NCI-H187 treated with DMSO at 0.1 percent for 48 hours (cell line): ENCODE data around the gene RET.

Experiments used
- DNase-seq: peaks from one replicate; lab custom pipeline; 2025; lab: John Stamatoyannopoulos, UW

RET gene

DNA sequence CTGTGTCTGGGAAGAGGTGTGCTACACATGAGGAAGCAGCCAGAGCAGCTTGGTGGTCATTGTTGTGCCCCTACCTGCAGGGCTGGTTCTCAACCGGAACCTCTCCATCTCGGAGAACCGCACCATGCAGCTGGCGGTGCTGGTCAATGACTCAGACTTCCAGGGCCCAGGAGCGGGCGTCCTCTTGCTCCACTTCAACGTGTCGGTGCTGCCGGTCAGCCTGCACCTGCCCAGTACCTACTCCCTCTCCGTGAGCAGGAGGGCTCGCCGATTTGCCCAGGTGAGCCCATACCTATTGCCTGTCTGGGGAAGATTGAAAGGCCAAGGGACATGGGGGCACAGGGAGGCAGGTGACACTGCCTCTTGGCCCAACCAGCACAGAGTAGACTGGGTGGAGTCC is 32.1 kb downstream of the RET start:
- DNase-seq = no peak

DNA sequence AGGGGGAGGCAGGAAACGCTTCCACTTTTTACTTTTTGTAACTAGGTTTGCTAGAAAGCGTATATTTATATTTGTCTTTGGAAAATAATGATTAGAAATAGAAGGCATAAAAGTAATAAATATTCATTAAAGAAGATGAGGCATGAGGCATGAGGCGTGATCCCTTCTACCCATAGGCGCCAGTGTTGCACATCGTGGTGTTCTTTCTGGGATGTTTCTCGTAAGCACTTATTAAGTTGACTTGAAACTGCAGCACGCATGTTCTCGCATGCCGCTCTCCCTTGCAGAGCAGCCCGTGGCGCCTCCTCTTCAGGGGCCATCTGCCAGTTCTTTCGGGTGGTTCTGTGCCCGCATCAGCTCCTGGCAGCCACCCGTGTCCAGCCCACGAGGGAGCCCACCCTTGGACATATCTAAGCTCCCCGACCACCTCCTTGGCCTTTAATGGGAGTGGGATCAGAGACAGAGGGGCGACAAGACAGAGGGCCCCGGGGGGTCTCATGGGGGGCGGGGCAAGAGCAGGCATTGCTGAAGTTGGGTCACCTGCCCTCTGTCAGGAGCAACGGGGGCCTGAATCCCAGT is 32.9 kb downstream of the RET start:
- DNase-seq = no peak

DNA sequence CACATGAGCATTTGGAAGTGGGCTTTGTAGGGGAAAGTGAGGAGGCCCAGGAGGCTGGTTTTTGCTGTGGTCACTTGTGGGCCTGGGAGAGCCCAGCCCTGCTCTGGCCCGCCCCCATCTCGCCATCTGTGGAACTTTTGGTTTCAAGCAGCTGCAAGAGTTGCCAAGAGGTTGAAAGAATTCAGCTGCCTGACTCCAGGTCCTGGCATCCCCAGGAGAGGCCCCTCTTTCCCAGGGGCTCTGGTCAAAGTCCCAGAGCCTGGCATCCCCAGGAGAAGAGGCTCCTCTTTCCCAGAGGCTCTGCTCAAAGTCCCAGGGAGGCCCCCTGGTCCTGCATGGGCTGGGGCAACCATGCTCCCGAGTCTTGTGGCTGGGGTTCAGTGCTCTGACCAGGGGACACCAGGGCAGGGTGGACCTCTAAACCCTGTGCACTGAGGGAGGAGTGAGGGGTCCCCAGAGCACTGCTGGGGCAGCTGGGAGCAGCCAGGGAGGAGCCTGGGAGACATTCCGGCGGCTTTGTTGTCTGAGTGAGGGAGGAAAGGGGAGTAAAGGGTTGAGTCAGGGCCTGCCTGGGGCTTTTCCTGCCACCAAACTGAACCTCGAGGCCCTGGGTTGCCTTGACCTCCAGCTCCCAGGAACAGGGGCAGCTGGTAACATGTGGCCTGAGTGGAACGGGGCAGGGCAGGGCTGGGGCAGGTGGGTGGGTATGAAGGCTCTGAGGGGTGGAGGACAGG is 33.6 kb downstream of the RET start:
- no peak for DNase-seq

DNA sequence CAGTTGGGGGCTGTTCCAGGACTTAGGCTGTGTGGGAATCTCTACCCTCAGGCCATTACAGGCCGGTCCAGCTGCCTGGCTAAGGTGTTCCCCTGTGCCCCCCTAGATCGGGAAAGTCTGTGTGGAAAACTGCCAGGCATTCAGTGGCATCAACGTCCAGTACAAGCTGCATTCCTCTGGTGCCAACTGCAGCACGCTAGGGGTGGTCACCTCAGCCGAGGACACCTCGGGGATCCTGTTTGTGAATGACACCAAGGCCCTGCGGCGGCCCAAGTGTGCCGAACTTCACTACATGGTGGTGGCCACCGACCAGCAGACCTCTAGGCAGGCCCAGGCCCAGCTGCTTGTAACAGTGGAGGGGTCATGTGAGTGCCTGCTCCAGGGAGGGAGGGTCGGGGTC is 34.2 kb downstream of the RET start:
- no peak for DNase-seq

DNA sequence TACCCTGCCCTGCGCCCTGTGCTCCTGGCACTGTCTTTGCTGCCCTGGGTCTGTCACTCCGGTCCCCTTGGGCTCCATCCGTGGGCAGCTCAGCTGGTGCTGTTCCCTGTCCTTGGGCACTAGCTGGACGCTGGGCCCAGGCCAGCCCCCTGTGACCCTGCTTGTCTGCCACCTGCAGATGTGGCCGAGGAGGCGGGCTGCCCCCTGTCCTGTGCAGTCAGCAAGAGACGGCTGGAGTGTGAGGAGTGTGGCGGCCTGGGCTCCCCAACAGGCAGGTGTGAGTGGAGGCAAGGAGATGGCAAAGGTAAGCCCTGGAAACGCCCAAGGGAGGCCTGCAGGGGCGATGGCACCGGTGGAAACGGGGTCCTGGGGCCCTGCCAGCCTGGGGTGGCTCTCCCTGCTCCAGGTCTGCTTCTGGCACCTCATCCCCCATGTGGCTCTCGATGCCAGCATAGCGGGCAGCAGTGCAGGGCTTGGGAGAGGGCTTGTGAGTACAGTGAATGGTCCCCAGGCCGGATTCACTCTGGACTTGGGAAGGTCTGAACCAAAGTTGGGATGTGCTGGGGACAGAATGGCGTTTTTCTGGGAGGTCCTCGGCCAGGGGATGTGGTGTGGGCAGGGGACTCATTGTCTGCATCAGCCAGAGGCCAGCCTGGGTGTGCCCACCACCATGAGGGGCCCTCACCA is 35.2 kb downstream of the RET start:
- no peak for DNase-seq

DNA sequence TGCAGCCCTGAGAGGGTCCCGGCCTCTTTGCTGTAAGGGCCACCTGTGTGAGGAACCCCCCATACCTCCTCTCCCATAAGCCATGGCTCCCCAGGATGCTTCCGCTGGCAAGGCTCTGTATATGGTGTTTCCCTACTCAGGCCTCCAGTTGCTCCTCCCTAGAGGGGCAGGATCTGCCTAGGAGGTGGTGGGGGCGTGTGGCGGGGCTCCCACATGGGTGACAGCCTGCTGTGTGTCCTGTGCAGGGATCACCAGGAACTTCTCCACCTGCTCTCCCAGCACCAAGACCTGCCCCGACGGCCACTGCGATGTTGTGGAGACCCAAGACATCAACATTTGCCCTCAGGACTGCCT is 35.7 kb downstream of the RET start:
- no peak for DNase-seq

DNA sequence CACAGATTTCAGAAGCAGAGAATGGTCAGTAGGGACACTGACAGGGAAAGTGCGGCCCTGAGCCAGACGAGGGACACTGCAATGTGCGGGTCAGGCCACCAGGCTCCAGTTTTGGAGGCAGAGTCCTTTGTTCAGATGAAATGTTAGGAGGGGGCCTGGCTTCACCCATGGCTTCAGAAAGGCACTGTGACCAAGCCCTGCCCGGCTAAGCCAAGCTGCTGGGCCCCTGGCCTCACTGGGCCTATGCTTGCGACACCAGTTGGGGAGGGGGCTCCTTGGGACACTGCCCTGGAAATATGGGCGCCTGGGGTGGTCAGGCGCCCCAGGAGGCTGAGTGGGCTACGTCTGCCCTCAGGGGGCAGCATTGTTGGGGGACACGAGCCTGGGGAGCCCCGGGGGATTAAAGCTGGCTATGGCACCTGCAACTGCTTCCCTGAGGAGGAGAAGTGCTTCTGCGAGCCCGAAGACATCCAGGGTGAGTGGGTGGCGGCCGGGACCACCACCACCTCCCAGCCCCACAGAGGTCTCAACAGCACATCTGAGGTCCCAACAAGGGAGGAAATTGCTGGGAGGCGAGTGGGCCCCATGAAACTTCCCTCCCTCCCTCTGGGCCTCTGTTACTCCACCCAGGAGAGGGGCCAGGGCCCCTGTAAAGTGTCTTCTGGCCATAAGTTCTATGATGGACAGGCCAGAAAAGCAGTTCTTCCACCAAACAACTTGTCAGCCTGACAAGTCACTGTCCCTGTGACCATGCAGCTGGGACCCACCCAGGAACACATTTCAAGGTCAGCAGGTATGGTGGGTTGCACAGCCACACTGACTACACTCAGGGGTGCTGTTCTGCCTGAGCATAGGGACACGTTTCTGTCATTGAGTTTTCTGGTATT is 36.6 kb downstream of the RET start:
- DNase-seq = no peak

DNA sequence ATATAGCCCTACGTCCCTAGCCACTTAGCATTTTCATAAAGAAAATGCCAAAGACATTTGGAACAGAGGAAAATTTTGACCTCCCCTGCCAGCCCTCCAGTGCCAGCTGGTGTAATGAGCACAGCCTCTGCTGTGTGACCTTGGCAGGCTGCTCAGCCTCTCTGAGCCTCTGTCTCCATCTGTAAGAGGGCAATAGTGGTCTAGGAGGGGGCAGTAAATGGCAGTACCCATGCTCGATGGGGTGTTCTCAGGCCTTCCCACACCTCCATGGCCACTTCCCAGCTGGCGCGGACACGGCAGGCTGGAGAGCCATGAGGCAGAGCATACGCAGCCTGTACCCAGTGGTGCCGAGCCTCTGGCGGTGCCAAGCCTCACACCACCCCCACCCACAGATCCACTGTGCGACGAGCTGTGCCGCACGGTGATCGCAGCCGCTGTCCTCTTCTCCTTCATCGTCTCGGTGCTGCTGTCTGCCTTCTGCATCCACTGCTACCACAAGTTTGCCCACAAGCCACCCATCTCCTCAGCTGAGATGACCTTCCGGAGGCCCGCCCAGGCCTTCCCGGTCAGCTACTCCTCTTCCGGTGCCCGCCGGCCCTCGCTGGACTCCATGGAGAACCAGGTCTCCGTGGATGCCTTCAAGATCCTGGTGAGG is 37.3 kb downstream of the RET start:
- no peak for DNase-seq

DNA sequence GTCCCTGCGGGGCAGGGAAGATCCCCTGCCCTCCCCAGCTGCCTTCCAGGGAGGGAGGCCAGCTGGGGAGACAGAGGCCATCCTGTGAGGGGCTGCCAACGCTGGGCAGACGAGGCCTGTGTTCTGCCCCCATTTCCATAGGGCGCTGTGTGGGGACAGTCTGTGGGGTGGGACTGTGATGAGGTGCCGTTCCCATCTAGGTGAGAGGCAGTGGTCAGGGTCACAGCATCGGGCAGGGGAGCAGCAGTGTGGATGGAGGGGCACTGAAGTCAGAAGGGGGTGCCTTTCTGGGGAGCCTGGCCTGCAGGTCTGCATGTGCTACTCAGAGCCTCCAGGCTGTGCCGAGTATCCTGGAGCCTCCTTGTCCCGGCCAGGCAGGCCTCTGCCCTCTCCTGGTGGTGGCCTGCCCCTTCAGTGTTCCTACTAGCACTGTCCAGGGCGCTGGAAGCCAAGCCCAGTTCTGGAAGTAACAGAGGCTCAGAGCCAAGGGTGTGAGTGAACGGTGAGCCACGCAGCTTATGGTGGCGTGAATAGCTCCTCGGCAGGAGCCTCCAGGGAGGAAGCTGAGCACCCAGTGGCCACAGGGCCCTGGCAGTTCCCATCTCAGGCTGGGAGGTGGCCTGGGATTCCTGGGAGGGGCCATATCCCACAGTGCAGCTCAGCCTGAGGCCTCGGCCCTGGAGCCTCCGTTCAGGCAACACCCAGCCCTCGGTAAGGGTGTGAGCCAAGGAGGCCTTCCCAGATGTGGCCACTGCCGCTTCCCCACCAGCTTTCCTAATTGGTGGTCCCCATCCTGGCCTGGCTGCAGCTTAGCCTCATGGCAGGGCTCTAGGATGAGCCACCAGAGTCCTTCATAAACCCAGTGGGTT is 38.1 kb downstream of the RET start:
- no peak for DNase-seq

DNA sequence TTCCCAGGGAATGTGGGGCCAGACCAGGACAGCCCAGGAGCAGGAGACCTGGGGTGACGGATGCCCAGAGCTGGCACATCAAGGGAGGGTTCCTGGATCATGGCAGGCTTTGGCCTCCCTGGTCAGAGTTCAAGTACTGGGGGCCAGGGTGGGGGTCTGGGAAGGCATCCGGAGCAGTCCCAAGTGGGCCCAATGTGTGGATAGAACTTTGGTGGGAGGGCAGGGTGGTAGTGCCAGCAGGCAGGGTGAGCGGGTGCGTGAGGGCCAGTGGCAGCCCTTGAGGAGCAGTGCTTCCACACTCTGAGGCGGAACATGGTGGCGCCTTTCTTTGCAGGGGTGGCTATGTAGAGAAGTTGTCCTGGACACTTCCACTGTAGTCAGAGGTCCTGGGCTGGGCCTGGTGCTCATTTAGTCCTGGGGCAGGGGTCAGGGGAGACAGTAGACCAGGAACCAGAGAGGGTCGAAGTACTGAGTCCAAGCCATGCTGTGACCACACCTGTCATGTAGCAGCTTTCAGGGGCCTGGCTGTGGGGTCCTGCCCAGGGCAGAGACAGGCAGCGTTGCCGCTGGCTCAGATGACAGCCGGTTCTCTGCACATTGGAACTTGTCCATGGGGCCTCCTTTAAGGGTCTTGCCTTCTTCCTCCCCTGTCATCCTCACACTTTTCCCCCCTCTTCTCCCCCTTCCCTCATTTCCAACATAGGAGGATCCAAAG is 39.2 kb downstream of the RET start:
- DNase-seq = no peak

DNA sequence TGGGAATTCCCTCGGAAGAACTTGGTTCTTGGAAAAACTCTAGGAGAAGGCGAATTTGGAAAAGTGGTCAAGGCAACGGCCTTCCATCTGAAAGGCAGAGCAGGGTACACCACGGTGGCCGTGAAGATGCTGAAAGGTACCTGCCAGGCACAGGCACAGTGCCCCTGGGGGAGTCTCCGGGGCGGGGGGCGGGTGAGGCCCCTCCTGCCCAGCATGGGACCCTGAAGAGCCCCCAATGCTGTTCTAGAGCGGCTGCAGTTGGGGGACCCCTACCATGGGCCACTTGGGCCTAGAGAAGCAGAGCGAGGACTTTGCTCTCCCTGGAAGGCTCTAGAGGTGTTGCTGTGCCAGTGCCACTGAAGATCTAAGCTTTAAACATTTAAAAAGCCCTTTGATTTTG is 39.7 kb downstream of the RET start:
- no peak for DNase-seq

DNA sequence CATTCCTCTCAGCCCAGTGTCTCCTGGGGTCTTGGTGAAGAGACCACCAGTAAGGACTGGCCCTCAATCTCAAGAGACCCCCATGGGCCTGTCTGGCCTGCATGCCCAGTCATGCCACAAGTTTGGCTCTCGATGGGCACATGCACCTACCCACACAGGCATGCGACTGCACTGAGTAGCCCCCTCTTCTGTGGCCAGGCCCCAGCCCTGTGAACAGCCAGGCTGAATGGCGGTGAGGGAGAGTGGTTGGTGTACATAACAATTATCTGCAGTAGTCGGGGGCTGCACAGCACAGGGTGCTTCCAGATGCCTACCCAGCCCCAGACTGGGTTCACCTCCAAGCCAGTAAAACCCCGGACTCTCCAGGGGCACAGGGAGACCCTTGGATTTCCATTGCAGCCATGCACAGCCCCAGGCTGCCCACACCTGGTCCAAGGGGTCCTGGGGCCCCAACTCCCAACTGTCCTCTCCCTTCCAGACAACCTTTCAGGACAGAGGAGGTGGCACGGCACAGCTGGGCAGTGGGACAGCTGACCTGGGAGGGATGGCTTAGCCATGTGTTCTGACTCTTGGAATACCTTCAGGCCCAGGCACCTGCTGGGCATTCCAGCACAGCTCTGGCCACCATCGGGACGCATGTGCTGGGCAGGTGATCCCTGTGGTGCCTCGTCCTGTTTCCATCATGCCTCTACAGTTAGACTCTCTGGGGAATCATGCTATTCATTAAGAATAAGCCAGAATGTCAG is 40.3 kb downstream of the RET start:
- no peak for DNase-seq

DNA sequence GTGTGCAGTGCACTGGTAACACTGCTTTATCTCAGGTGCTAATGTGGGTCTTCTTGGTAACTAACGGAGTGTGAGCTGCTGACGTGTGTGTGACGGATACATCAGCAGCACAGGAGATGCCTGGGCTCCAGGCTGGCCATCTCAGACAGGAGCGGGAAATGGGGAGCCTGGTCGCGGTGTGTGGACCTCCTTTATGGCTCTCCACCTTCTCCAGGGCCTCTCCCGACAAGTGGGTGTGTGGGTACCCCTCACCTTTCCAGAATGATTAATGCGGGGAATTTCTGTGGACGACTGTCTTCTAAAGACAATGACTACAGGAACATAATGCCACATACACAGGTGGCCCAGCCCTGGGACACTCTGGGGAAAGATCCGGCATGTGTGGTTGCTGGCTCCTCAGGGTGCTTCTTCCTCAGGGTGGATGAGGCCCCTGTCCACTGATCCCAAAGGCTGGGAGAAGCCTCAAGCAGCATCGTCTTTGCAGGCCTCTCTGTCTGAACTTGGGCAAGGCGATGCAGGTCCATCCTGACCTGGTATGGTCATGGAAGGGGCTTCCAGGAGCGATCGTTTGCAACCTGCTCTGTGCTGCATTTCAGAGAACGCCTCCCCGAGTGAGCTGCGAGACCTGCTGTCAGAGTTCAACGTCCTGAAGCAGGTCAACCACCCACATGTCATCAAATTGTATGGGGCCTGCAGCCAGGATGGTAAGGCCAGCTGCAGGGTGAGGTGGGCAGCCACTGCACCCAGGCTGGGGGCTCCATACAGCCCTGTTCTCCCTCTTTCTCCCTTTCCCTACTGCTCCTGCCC is 41.1 kb downstream of the RET start:
- no peak for DNase-seq

DNA sequence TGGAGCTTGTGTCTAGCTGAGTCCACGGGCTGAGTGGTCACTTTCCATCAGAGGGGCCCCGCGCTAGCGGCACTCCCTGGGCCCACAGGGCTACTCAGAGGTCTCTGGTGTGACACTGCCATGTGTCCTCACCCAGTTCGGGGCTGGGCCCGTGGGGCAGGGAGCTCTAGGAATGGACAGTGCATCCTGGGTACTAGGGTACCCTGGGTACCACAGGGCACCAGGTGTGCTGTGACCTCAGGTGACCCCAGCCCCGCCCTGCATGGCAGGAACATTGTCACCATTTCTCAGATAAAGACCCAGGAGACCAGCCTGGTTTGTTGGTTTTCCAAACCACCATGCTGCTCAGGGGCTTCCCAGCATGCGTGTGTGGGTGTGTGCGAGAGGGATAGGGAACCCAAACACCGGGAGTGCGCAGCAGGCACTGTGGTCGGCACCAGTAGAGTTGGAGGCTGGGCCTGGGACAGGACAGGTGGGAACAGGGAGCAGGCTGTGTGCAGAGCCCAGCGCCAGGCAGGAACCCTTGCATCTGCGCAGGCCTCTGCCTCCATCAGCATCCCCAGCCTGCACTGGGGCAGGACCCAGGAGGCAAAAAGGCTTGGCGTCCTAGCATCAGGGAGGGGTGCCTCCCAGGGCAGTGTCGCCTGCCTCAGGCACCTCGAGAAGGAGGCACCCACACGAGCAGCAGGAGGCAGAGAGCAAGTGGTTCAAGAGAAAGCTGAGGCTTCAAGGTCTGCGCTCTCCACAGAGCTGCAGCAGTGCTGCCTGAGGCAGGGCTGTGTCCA is 42.0 kb downstream of the RET start:
- no peak for DNase-seq

DNA sequence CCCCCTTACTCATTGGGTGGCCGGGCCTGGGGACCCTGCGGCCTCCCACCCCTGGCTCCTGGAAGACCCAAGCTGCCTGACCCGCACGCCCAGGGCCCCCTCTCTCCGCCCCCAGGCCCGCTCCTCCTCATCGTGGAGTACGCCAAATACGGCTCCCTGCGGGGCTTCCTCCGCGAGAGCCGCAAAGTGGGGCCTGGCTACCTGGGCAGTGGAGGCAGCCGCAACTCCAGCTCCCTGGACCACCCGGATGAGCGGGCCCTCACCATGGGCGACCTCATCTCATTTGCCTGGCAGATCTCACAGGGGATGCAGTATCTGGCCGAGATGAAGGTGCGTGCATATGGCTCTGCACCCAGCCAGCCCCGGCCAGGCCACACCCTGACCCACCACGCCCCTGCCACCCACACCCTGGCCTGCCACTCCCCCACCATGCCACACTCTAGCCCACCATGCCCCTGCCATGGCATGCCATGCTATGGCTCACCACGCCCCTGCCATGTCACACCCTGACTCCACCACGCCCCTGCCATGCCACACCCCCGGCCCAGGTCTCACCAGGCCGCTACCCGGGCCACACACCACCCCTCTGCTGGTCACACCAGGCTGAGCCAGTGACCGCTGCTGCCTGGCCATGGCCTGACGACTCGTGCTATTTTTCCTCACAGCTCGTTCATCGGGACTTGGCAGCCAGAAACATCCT is 42.7 kb downstream of the RET start:
- DNase-seq = no peak

DNA sequence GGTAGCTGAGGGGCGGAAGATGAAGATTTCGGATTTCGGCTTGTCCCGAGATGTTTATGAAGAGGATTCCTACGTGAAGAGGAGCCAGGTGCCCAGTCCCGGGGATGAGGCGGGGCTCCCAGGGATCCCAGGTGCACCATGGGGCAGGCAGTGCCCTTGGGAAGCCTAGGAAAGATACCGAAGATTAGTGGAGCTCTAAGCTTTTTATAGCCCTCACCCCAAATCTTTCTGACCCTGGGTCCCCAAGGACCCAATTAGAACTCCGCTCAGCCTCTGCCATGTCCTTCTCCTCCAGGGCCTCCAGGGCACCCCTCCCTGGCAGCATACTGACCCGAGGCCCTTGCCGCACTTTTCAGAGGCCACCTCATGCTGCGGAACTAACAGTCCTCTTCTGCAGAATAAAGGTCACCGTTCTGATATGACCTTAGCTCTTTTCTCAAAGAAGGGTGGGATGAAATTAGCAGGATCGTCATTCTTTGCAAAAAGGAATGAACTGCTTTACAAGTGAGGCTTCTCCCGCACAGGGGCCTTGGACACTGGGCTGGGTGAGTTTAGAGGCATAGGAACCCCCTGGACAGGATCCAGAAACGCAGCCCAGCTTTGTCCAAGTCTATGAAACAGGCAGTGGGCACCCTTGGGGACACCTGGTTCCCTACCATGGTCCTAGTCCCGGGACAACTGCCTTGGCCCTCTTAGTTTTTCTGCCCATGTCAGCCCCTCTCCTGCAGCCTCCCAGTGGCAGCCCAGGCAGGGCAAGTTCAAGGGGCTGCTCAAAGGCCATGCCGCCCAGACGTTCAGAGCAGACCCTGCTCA is 43.5 kb downstream of the RET start:
- no peak for DNase-seq

DNA sequence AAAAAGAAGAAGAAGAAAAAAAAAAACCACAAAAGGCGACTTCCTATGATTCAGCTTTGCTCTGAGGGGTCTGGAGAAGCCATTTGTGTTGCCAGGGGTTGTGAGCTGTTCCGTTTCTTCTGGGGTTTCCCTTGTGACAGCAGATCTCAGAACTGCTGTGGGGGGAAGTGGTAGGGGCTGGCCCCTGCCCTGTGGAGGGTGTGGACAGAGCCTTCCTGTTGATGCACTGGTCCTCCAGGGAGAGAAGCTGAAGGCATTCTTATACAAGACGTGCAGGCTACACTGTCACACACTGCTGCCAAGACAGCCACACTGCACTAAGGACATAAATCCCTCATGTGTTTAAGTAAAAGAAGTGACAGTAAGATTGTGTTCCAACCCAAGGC is 44.1 kb downstream of the RET start:
- no peak for DNase-seq
